Mesendoderm (in vitro differentiated cells): ENCODE measurements around the gene FBXL17. TPM values are rescaled to one million over a fixed set of nuclear protein-coding genes. Genes with fewer than 3 reads are reported as not detected.
A peak's percentile ranks its signal among the peaks of the same experiment; 100 is the strongest.

Source experiments
- DNase-seq: peaks from one replicate; pipeline ENCODE4 v3.0.0; 2013
- H2AK5ac ChIP-seq: 2 replicates; pipeline ENCODE4 v1.6.1; 2013; ENCODE audit warnings: low read length, inconsistent platforms
- H2BK120ac ChIP-seq: 2 replicates; pipeline ENCODE4 v1.6.1; 2013; ENCODE audit warnings: low read depth, mild to moderate bottlenecking, low read length, moderate library complexity, mixed read lengths
- H2BK15ac ChIP-seq: replicated peaks from 2 replicates; pipeline ENCODE4 v1.6.1; 2013; ENCODE audit warnings: low read depth, mild to moderate bottlenecking, moderate library complexity
- H2BK5ac ChIP-seq: 2 replicates; pipeline ENCODE4 v1.6.1; 2013; ENCODE audit warnings: low read length, inconsistent platforms
- H3K18ac ChIP-seq: 2 replicates; pipeline ENCODE4 v1.6.1; 2013; ENCODE audit warnings: mild to moderate bottlenecking, low read length, mixed read lengths
- H3K23ac ChIP-seq: one replicate; pipeline ENCODE4 v1.6.1; 2013; ENCODE audit warnings: low read length
- H3K27ac ChIP-seq: 2 replicates; pipeline ENCODE4 v1.5.1; 2013; ENCODE audit warnings: low read depth, mild to moderate bottlenecking, inconsistent platforms, low read length, moderate library complexity
- H3K27me3 ChIP-seq: 2 replicates; pipeline ENCODE4 v1.6.1; 2013; ENCODE audit warnings: low read length, control low read depth, mild to moderate bottlenecking, inconsistent platforms; ENCODE audit not compliant: insufficient read depth, poor library complexity
- H3K36me3 ChIP-seq: 2 replicates; pipeline ENCODE4 v1.6.1; 2013; ENCODE audit warnings: low read length, inconsistent platforms; ENCODE audit not compliant: control insufficient read depth, insufficient read depth
- H3K4ac ChIP-seq: one replicate; pipeline ENCODE4 v1.6.1; 2013; ENCODE audit warnings: low read depth, mild to moderate bottlenecking, low read length, moderate library complexity
- H3K4me1 ChIP-seq: 2 replicates; pipeline ENCODE4 v1.6.1; 2013; ENCODE audit warnings: low read depth, low read length, inconsistent platforms; ENCODE audit not compliant: control insufficient read depth
- H3K4me2 ChIP-seq: 2 replicates; pipeline ENCODE4 v1.6.1; 2013; ENCODE audit warnings: low read length
- H3K4me3 ChIP-seq: 2 replicates; pipeline ENCODE4 v1.5.1; 2013; ENCODE audit warnings: mild to moderate bottlenecking, low read length
- H3K56ac ChIP-seq: one replicate; pipeline ENCODE4 v1.6.1; 2013; ENCODE audit warnings: low read length
- H3K79me1 ChIP-seq: 2 replicates; pipeline ENCODE4 v1.6.1; 2013; ENCODE audit warnings: low read length, inconsistent platforms
- H3K79me2 ChIP-seq: 2 replicates; pipeline ENCODE4 v1.6.1; 2013; ENCODE audit warnings: mild to moderate bottlenecking, low read length; ENCODE audit not compliant: control insufficient read depth, insufficient read depth
- H3K9ac ChIP-seq: 2 replicates; pipeline ENCODE4 v1.6.1; 2013; ENCODE audit warnings: low read length, inconsistent platforms
- H4K5ac ChIP-seq: one replicate; pipeline ENCODE4 v1.6.1; 2013; ENCODE audit warnings: low read length
- H4K8ac ChIP-seq: one replicate; pipeline ENCODE4 v1.6.1; 2013; ENCODE audit warnings: low read depth, mild to moderate bottlenecking, control low read depth, low read length, moderate library complexity
- WGBS: extraction: QIAGEN DNeasy Blood & Tissue Kit; methylation state at CpG from one replicate; pipeline ENCODE4 v1.1.7; 2013; ENCODE audit warnings: low lambda C conversion rate, missing lambda C conversion rate; ENCODE audit not compliant: insufficient coverage; ENCODE audit errors: extremely low coverage; 5-methylcytosine and 5-hydroxymethylcytosine counted together
- polyA plus RNA-seq, 2 experiments: library from polyadenylated mRNA; stranded (reverse); fragments of 200-250 nt; gene quantifications; one replicate each; pipeline ENCODE4 v1.2.3, GENCODE V29; 2013

The FBXL17 gene
- polyA plus RNA-seq (2013, experiment 1 of 2) = 1.7 TPM
- 1.8 TPM for polyA plus RNA-seq (2013, experiment 2 of 2)

GRCh38 chr5:108381954-108382783 lies at the start of gene FBXL17:
Gene FBXL17 (minus strand): TSS chr5:108382098.
- Histone ChIP-seq H2BK120ac (peak within 1 kb of the TSS; percentile 63), H3K4ac (peak within 1 kb of the TSS; percentile 91), H3K36me3 (no peaks in the 10 kb centered on the region), H3K23ac (peak within 1 kb of the TSS; percentile 97), H4K5ac (no peak within 1 kb of the TSS), H3K18ac (peak within 1 kb of the TSS; percentile 86), H3K27me3 (no peaks in the 10 kb centered on the region), H3K56ac (peak within 1 kb of the TSS; percentile 99), H3K9ac (peak within 1 kb of the TSS; percentile 99), H3K4me2 (peak within 1 kb of the TSS; percentile 76), H3K79me2 (peaks cover 5% of the 10 kb centered on the region), H2BK5ac (peak within 1 kb of the TSS; percentile 82), H2BK15ac (no peak within 1 kb of the TSS), H3K27ac (peak within 1 kb of the TSS; percentile 99), H4K8ac (peak within 1 kb of the TSS; percentile 91), H3K4me3 (peak within 1 kb of the TSS; percentile 84), H3K4me1 (peaks cover 4% of the 10 kb centered on the region), H2AK5ac (no peak within 1 kb of the TSS), H3K79me1 (peaks cover 5% of the 10 kb centered on the region)
- DNase-seq = peak; percentile 98
- WGBS = no CpG with 5 or more reads among the region's 82 CpGs

GRCh38 chr5:108430931-108431608 lies 49.2 kb upstream of the FBXL17 start:
- no peak overlapping the region for H4K5ac ChIP-seq
- H3K4me2 ChIP-seq = no peak overlapping the region
- H2BK5ac ChIP-seq = no peak overlapping the region
- H3K4me3 ChIP-seq = no peak overlapping the region
- no peak overlapping the region for H2AK5ac ChIP-seq
- H3K56ac ChIP-seq = no peak overlapping the region
- H3K36me3 ChIP-seq = no peaks in the 10 kb centered on the region
- no CpG with 5 or more reads among the region's 3 CpGs for WGBS
- no peak overlapping the region for H4K8ac ChIP-seq
- no peak overlapping the region for H3K23ac ChIP-seq
- H3K27ac ChIP-seq = no peak overlapping the region
- no peak overlapping the region for H2BK15ac ChIP-seq
- no peak overlapping the region for H3K4ac ChIP-seq
- H3K9ac ChIP-seq = no peak overlapping the region
- H3K4me1 ChIP-seq = no peaks in the 10 kb centered on the region
- no peak overlapping the region for H3K18ac ChIP-seq
- H3K79me1 ChIP-seq = no peaks in the 10 kb centered on the region
- DNase-seq = no peak
- no peaks in the 10 kb centered on the region for H3K27me3 ChIP-seq
- no peak overlapping the region for H2BK120ac ChIP-seq
- no peaks in the 10 kb centered on the region for H3K79me2 ChIP-seq

- H3K36me3 ChIP-seq = no peaks in the 10 kb centered on the region
- no peak overlapping the region for H2BK5ac ChIP-seq
- H3K4ac ChIP-seq = no peak overlapping the region
- no peak overlapping the region for H4K5ac ChIP-seq
- H3K18ac ChIP-seq = no peak overlapping the region
- no peak overlapping the region for H3K56ac ChIP-seq
- no peak overlapping the region for H2AK5ac ChIP-seq
- no peak overlapping the region for H3K9ac ChIP-seq
- H3K4me3 ChIP-seq = no peak overlapping the region
- no peak overlapping the region for H2BK120ac ChIP-seq
- no peaks in the 10 kb centered on the region for H3K79me2 ChIP-seq
- no peak overlapping the region for H2BK15ac ChIP-seq
- H3K27me3 ChIP-seq = no peaks in the 10 kb centered on the region
- H3K79me1 ChIP-seq = no peaks in the 10 kb centered on the region
- no CpG with 5 or more reads among the region's 5 CpGs for WGBS
- no peak overlapping the region for H3K27ac ChIP-seq
- H3K23ac ChIP-seq = no peak overlapping the region
- DNase-seq = no peak
- no peaks in the 10 kb centered on the region for H3K4me1 ChIP-seq
- no peak overlapping the region for H4K8ac ChIP-seq
- H3K4me2 ChIP-seq = no peak overlapping the region
Measured at GRCh38 chr5:108421713-108422112, 39.8 kb upstream of the FBXL17 start.

GRCh38 chr5:108420755-108421154 lies 38.9 kb upstream of the FBXL17 start:
- Histone ChIP-seq H3K23ac (no peak overlapping the region), H3K4me3 (no peak overlapping the region), H3K56ac (no peak overlapping the region), H3K4me1 (no peaks in the 10 kb centered on the region), H3K27ac (no peak overlapping the region), H2BK15ac (no peak overlapping the region), H3K79me1 (no peaks in the 10 kb centered on the region), H3K4ac (no peak overlapping the region), H3K79me2 (no peaks in the 10 kb centered on the region), H3K36me3 (no peaks in the 10 kb centered on the region), H2AK5ac (no peak overlapping the region), H4K8ac (no peak overlapping the region), H2BK5ac (no peak overlapping the region), H2BK120ac (no peak overlapping the region), H3K18ac (no peak overlapping the region), H3K9ac (no peak overlapping the region), H4K5ac (no peak overlapping the region), H3K27me3 (no peaks in the 10 kb centered on the region), H3K4me2 (no peak overlapping the region)
- WGBS = no CpG with 5 or more reads among the region's 1 CpG
- DNase-seq = no peak

GRCh38 chr5:108420158-108420557 lies 38.3 kb upstream of the FBXL17 start:
- Histone ChIP-seq H3K79me1 (no peaks in the 10 kb centered on the region), H2BK5ac (no peak overlapping the region), H3K4me2 (no peak overlapping the region), H3K27me3 (no peaks in the 10 kb centered on the region), H2AK5ac (no peak overlapping the region), H4K5ac (no peak overlapping the region), H3K4me3 (no peak overlapping the region), H3K4ac (no peak overlapping the region), H3K79me2 (no peaks in the 10 kb centered on the region), H3K36me3 (no peaks in the 10 kb centered on the region), H3K27ac (no peak overlapping the region), H3K18ac (no peak overlapping the region), H2BK120ac (no peak overlapping the region), H4K8ac (no peak overlapping the region), H3K9ac (no peak overlapping the region), H2BK15ac (no peak overlapping the region), H3K23ac (no peak overlapping the region), H3K56ac (no peak overlapping the region), H3K4me1 (no peaks in the 10 kb centered on the region)
- no CpG with 5 or more reads among the region's 5 CpGs for WGBS
- DNase-seq = no peak
